Esophagus (tissue), 2 donors: ENCODE results near the gene TMC4. TPM values are rescaled to one million over a fixed set of nuclear protein-coding genes. Genes with fewer than 3 reads are reported as not detected.

Experiments
- polyA plus RNA-seq, 2 donors: library from polyadenylated mRNA; stranded (reverse); fragments of 200-250 nt; gene quantifications; one replicate each; pipeline ENCODE4 v1.2.3, GENCODE V29; 2013
- donor health status: healthy with polysubstance abuse.
- donor health status: Bipolar disorder and iron deficiency.

TMC4 gene
- polyA plus RNA-seq, 2 donors: 2.9 to 11.0 TPM

Other genes starting within 250 kb of the TMC4 start
- under 1 TPM; 0.01 to 0.04 TPM for gene CACNG8, start 210.2 kb downstream of the TMC4 start, polyA plus RNA-seq
- gene CACNG6, start 181.5 kb downstream of the TMC4 start, polyA plus RNA-seq: not detected
- gene VSTM1, start 109.3 kb downstream of the TMC4 start, polyA plus RNA-seq: not detected
- not detected for gene TARM1, start 91.8 kb downstream of the TMC4 start, polyA plus RNA-seq
- gene OSCAR, start 72.4 kb downstream of the TMC4 start, polyA plus RNA-seq: 1 to 10 TPM in 1 of 2 donors, under 1 TPM in 1; 0.73 to 1.0 TPM
- gene NDUFA3, start 70.3 kb downstream of the TMC4 start, polyA plus RNA-seq: 100 to 1,000 TPM; 147 to 303 TPM
- 10 to 100 TPM; 11.8 to 13.2 TPM for gene TFPT, start 57.5 kb downstream of the TMC4 start, polyA plus RNA-seq
- 10 to 100 TPM; 38.9 to 44.3 TPM for gene PRPF31, start 57.4 kb downstream of the TMC4 start, polyA plus RNA-seq
- 10 to 100 TPM; 21.3 to 23.0 TPM for gene CNOT3, start 35.4 kb downstream of the TMC4 start, polyA plus RNA-seq
- gene LENG1, start 13.4 kb downstream of the TMC4 start, polyA plus RNA-seq: 1 to 10 TPM; 4.9 to 7.0 TPM
- gene MBOAT7, start 16.4 kb upstream of the TMC4 start, polyA plus RNA-seq: 10 to 100 TPM; 21.4 to 22.0 TPM
- 10 to 100 TPM; 17.9 to 55.0 TPM for gene TSEN34, start 18.1 kb upstream of the TMC4 start, polyA plus RNA-seq
- gene RPS9, start 27.7 kb upstream of the TMC4 start, polyA plus RNA-seq: 1,000 to 10,000 TPM; 2,177 to 3,000 TPM
- gene LILRB3, start 49.8 kb upstream of the TMC4 start, polyA plus RNA-seq: under 1 TPM; 0.63 to 0.75 TPM
- gene LILRA6, start 69.6 kb upstream of the TMC4 start, polyA plus RNA-seq: under 1 TPM; 0.08 to 0.26 TPM
- gene LILRB5, start 84.1 kb upstream of the TMC4 start, polyA plus RNA-seq: under 1 TPM; 0.63 to 0.92 TPM
- gene LILRB2, start 108.0 kb upstream of the TMC4 start, polyA plus RNA-seq: under 1 TPM; 0.39 to 0.67 TPM
- gene LILRA5, start 140.0 kb upstream of the TMC4 start, polyA plus RNA-seq: under 1 TPM; 0.12 to 0.34 TPM
- gene LILRA4, start 166.0 kb upstream of the TMC4 start, polyA plus RNA-seq: under 1 TPM in 1 of 2 donors, not detected in 1; 0.06 TPM
- gene LAIR1, start 191.8 kb upstream of the TMC4 start, polyA plus RNA-seq: 1 to 10 TPM; 1.9 to 2.0 TPM
- gene TTYH1, start 242.3 kb upstream of the TMC4 start, polyA plus RNA-seq: 1 to 10 TPM in 1 of 2 donors, under 1 TPM in 1; 0.82 to 3.7 TPM